HG03520 (cell line): Measurements from ENCODE around the gene SMDT1.

Experiments
- ATAC-seq: cut with Tn5 transposase; IDR thresholded peaks from one replicate; pipeline ENCODE4 v1.9.1; 2021; ENCODE audit warnings: mild to moderate bottlenecking, moderate library complexity; ENCODE audit not compliant: unreplicated experiment

Gene SMDT1

GRCh38 chr22:42079319-42080251, at the start of gene SMDT1:
Gene SMDT1, plus strand, starts transcription at chr22:42079700. Its CDS starts 69 bp downstream, at chr22:42079769.
- peak; percentile 78 for ATAC-seq

GRCh38 chr22:42033263-42034181, 46.0 kb upstream of the SMDT1 start:
- ATAC-seq, result no peak

GRCh38 chr22:42035256-42035655, 44.2 kb upstream of the SMDT1 start:
- ATAC-seq, result no peak

GRCh38 chr22:42039271-42039670, 40.2 kb upstream of the SMDT1 start:
- no peak for ATAC-seq

- ATAC-seq, result no peak
Measured at GRCh38 chr22:42041784-42042183, 37.7 kb upstream of the SMDT1 start.

GRCh38 chr22:42050641-42051180, 28.8 kb upstream of the SMDT1 start:
- ATAC-seq, result no peak

- ATAC-seq, result no peak
Measured at GRCh38 chr22:42052765-42053164, 26.7 kb upstream of the SMDT1 start.

GRCh38 chr22:42056757-42057511, 22.6 kb upstream of the SMDT1 start:
- ATAC-seq, result no peak

- no peak for ATAC-seq
Measured at GRCh38 chr22:42060489-42060888, 19.0 kb upstream of the SMDT1 start.

- ATAC-seq, result no peak
Measured at GRCh38 chr22:42061041-42061440, 18.5 kb upstream of the SMDT1 start.

GRCh38 chr22:42062506-42063170, 16.9 kb upstream of the SMDT1 start:
- ATAC-seq, result no peak

GRCh38 chr22:42064629-42065028, 14.9 kb upstream of the SMDT1 start:
- no peak for ATAC-seq

- ATAC-seq, result no peak
Measured at GRCh38 chr22:42065438-42066125, 13.9 kb upstream of the SMDT1 start.

- ATAC-seq, result no peak
Measured at GRCh38 chr22:42066126-42066761, 13.3 kb upstream of the SMDT1 start.

- ATAC-seq, result no peak
Measured at GRCh38 chr22:42066937-42067336, 12.6 kb upstream of the SMDT1 start.

GRCh38 chr22:42067671-42068251, 11.7 kb upstream of the SMDT1 start:
- no peak for ATAC-seq

GRCh38 chr22:42068291-42068690, 11.2 kb upstream of the SMDT1 start:
- ATAC-seq, result no peak

- peak; percentile 2 for ATAC-seq
Measured at GRCh38 chr22:42069801-42070516, 9.5 kb upstream of the SMDT1 start.
